SK-N-SH treated with all-trans-retinoic acid at 6 μM for 48 hours (cell line): Measurements from ENCODE around the gene WDR44.

ENCODE experiments used
- ISL1 ChIP-seq: fragments of 250-450 bp; sonication (Bioruptor Pico); IDR thresholded peaks from 2 replicates; pipeline ENCODE4 v2.1.2; 2022; ENCODE audit warnings: mild to moderate bottlenecking, moderate library complexity
- ZFP30 ChIP-seq: fragments of 450-650 bp; formaldehyde crosslinking; IDR thresholded peaks from 2 replicates; pipeline ENCODE4 v1.5.0; 2022; ENCODE audit warnings: mild to moderate bottlenecking, moderate library complexity
- TF ChIP-seq, protein P1 (sequence below): fragments of 250-450 bp; sonication (Bioruptor Pico); IDR thresholded peaks from 2 replicates; pipeline ENCODE4 v1.5.1; 2021; ENCODE audit warnings: mild to moderate bottlenecking, moderate library complexity

DNA sequence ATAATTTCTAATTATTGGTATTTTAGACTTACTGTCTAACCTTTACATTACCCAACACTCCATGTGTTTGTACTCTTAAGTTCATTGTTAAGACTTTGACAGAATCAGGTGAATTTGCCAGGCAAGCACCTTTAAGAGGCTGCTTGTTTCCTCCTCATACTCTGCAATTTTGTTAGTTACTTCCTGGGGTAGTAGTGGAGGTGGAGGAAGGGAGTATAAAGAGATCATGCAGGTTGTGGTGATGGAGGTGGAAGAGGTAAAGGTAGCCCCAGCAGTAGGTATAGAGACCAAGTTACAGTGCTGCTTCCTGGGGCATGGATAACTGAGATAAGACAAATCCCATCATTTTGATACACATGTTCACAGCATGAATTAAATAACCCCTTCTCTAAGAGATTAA, 6.7 kb downstream of the WDR44 start:
- no peak for TF ChIP-seq ISL1 (CRISPR knock-in tag)
- no peak for TF ChIP-seq ZFP30 (CRISPR knock-in tag)
- TF ChIP-seq, protein P1, sequence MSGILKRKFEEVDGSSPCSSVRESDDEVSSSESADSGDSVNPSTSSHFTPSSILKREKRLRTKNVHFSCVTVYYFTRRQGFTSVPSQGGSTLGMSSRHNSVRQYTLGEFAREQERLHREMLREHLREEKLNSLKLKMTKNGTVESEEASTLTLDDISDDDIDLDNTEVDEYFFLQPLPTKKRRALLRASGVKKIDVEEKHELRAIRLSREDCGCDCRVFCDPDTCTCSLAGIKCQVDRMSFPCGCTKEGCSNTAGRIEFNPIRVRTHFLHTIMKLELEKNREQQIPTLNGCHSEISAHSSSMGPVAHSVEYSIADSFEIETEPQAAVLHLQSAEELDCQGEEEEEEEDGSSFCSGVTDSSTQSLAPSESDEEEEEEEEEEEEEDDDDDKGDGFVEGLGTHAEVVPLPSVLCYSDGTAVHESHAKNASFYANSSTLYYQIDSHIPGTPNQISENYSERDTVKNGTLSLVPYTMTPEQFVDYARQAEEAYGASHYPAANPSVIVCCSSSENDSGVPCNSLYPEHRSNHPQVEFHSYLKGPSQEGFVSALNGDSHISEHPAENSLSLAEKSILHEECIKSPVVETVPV, result no peak
